Astrocyte (in vitro differentiated cells and primary cell): ENCODE results near the gene ZNF341.

Experiments
- CTCF ChIP-seq: IDR thresholded peaks from 2 replicates; pipeline ENCODE4 v1.5.1; 2011; ENCODE audit warnings: low read depth, mild to moderate bottlenecking, inconsistent platforms, low read length, moderate library complexity; ENCODE audit not compliant: insufficient read depth
- EZH2 ChIP-seq: IDR thresholded peaks from 2 replicates; pipeline ENCODE4 v1.6.1; 2012; ENCODE audit warnings: mild to moderate bottlenecking, low read length, inconsistent platforms; ENCODE audit not compliant: insufficient read depth

- no peak for TF ChIP-seq CTCF
- no peak for TF ChIP-seq EZH2
These were observed 25.7 kb downstream of the ZNF341 start for GRCh38 chr20:33757458-33757857.
